WERI-Rb-1 (cell line): ENCODE measurements around the gene HIPK2.

Experiments
- DNase-seq: peaks from one replicate; pipeline ENCODE4 v3.0.0-alpha.2; 2020
- H3K27ac ChIP-seq: fragments of 250-450 bp; sonication (Bioruptor Pico); 2 replicates; pipeline ENCODE4 v1.5.1; 2020; ENCODE audit warnings: mild to moderate bottlenecking, moderate library complexity
- H3K27me3 ChIP-seq: fragments of 250-450 bp; sonication (Bioruptor Pico); 2 replicates; pipeline ENCODE4 v1.5.1; 2021; ENCODE audit warnings: mild to moderate bottlenecking, low read depth, moderate library complexity; ENCODE audit not compliant: insufficient read depth, severe bottlenecking
- H3K36me3 ChIP-seq: fragments of 250-450 bp; sonication (Bioruptor Pico); 2 replicates; pipeline ENCODE4 v1.5.1; 2020; ENCODE audit warnings: mild to moderate bottlenecking, moderate library complexity
- H3K4me3 ChIP-seq: 2 replicates; pipeline ENCODE4 v1.5.1; 2011; ENCODE audit warnings: low read depth, mild to moderate bottlenecking, control low read depth, low read length
- H3K9me3 ChIP-seq: fragments of 250-450 bp; sonication (Bioruptor Pico); 2 replicates; pipeline ENCODE4 v1.5.1; 2021; ENCODE audit warnings: mild to moderate bottlenecking, moderate library complexity; ENCODE audit not compliant: severe bottlenecking
- TF ChIP-seq, protein P1 (sequence below): IDR thresholded peaks from 2 replicates; pipeline ENCODE4 v1.5.1; 2011; ENCODE audit warnings: low read depth, mild to moderate bottlenecking, control low read depth, inconsistent platforms, low read length

HIPK2 gene

DNA sequence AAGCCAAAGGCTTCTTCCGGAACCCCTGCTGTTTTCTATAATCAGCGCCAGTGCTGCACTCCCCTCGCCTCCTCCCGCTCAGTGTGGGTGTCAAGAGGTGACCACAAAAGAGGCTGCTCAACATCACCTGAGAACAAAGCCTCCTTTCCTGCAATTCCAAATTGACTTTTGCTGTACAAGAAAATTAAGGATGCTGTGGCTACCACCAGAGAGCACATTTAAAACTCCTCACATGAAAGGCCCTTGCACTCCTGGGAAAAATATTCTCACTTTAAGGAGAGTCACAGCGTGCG lies 96.4 kb downstream of the HIPK2 start:
- DNase-seq = no peak
- Histone ChIP-seq H3K4me3 (no peak overlapping the region), H3K36me3 (peaks cover 28% of the 10 kb centered on the region), H3K9me3 (peaks cover 8% of the 10 kb centered on the region), H3K27me3 (no peaks in the 10 kb centered on the region), H3K27ac (no peak overlapping the region)
- TF ChIP-seq, protein P1, sequence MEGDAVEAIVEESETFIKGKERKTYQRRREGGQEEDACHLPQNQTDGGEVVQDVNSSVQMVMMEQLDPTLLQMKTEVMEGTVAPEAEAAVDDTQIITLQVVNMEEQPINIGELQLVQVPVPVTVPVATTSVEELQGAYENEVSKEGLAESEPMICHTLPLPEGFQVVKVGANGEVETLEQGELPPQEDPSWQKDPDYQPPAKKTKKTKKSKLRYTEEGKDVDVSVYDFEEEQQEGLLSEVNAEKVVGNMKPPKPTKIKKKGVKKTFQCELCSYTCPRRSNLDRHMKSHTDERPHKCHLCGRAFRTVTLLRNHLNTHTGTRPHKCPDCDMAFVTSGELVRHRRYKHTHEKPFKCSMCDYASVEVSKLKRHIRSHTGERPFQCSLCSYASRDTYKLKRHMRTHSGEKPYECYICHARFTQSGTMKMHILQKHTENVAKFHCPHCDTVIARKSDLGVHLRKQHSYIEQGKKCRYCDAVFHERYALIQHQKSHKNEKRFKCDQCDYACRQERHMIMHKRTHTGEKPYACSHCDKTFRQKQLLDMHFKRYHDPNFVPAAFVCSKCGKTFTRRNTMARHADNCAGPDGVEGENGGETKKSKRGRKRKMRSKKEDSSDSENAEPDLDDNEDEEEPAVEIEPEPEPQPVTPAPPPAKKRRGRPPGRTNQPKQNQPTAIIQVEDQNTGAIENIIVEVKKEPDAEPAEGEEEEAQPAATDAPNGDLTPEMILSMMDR = no peak

DNA sequence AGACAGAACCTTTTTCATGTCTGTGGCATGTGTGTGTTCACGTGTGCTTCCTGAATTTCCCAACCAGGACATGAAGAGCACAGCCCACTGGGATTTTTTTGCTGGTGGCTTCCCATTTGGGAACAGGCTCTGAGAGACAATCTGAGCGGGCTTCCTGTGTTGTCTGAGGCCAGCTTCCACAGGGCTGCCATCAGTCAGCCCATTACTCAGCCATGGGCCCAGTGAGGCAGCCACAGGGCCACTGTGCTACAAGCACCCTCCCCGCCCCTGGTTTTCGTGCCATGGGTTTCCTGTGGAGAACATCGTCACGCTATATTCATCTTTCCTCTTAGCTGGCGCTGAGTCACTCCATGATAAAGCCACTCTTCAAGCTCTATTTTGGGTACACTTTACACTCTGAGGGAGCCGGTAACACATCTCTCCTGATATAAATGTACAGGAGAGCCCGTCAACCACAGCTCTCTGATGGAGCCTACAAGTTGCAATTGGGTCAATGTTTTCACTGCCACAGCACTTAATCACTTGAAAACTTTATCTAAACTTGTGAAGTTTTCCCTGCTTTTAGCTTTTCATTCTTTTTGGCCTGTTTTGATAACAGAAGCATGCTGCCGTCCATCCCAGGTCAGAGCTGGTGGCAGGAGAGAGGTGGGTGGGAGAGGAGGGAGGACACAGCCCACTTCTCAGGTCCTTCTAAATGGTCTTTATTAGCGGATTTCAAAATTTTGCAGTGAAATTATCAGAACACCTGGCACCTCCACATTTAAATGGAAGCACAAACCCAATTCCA lies 96.9 kb downstream of the HIPK2 start:
- no peak for DNase-seq

DNA sequence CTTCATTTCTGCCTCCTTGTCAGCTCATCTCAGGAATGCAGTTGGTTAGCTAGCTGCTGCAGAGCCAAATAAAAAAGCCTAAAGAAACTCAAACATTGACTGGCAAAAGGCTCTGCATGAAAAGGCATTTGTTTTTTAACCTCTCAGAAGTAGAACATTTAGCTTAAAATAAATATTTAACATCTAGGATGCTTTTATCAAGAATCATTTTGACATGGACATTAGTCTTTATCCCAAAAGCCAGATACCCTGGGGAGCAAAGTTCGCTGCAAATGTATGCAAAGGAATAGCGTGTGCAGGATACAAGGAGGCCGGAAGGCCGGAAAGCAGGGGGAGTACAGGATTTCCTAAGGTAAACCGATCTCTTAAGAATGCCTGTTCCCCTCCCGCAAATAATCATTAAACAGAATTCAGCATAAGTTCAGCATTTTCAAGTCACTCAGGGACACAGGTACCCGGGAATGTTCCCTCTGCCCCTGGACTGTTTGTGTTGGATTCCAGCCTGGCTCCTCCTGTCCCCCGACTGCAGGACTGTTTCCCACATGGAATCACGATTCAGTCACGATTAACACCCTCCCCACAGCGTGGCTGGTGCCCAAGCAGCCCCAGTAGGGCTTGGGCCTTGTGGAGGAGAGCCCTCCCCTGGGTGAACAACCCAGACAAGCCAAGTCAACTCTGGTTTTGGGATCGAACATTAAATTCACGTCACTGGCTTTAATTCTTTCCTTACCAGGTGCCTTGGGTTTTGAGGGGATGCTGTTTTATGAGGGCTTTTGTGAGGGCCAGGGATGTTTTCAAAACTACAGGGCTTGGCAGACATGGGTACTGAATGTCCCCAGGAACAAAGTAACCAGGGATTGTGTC lies 97.8 kb downstream of the HIPK2 start:
- H3K27ac ChIP-seq = no peak overlapping the region
- no peak for DNase-seq
- H3K9me3 ChIP-seq = no peaks in the 10 kb centered on the region
- H3K27me3 ChIP-seq = no peaks in the 10 kb centered on the region
- TF ChIP-seq, protein P1 = no peak
- H3K4me3 ChIP-seq = no peak overlapping the region
- H3K36me3 ChIP-seq = peaks cover 31% of the 10 kb centered on the region

More for the DNA sequence above, 96.9 kb downstream of the HIPK2 start:
- no peaks in the 10 kb centered on the region for H3K27me3 ChIP-seq
- peaks cover 3% of the 10 kb centered on the region for H3K9me3 ChIP-seq
- H3K36me3 ChIP-seq = peaks cover 25% of the 10 kb centered on the region
- TF ChIP-seq, protein P1 = no peak
- no peak overlapping the region for H3K27ac ChIP-seq
- H3K4me3 ChIP-seq = no peak overlapping the region

DNA sequence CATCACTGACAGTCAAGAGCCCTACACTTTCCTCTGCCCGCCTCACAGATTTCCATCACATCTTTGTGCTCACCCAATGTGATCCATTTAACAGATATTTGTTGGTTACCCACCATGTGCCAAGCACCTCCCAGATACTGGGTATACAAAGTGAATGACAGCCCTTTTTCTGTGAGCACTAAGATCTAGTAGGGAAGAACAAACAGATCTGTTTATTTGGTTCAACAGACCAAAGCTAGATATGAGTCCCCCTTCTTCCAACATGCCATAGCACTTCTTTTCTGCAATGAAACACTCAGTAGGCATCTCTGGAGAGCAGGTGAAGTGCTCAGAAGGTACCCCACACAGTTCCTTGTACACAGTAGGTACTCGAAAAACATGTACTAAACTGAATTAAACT lies 101.4 kb downstream of the HIPK2 start:
- Histone ChIP-seq H3K27ac (no peak overlapping the region), H3K27me3 (no peaks in the 10 kb centered on the region), H3K36me3 (peaks cover 29% of the 10 kb centered on the region), H3K9me3 (no peaks in the 10 kb centered on the region), H3K4me3 (no peak overlapping the region)
- TF ChIP-seq, protein P1 = no peak
- DNase-seq = no peak

DNA sequence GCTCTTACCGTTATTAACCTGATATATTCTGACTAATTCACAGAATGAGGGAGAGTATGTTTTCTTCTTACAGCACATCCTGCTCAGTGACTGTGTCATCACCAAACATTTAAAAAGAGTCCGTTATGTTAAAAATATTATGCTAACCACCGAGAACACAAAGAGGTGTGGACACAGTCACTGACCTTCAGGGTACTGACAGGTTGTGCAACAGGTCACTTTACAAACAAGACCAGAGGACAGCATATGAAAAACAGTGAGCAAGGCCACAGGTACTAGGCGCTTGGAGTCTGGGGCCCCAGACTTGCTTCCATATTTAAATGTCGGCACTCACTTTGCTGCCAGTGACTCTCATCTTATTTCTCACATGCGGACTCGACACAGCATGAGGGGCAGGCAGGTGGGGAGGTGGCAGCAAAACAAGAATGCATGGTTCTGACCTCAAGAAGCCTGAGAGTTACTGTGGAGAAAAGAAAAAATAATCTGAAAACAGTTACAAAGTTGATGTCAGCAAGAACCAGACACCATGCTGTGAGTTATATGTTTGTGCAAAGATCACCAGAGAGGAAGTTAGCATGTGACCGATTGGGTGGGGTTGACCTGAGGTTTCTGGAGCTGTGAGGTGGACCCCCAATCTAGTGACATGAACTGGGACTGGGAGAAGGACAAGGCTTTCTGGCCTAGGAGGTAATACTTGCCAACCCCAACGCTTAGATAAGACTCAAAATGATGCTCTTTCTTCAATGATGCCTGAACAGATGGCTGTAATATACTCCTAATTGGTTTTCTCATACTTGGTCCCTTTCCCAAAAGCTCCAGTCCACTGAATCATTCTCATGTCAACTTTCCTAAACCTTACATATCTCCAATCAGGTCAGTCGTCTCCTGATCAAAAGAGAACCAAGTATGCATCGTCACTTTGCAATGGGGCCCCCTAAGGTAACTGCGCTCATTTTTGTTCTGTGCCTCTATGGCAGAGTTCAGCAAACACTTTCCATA lies 102.4 kb downstream of the HIPK2 start:
- no peaks in the 10 kb centered on the region for H3K9me3 ChIP-seq
- H3K27me3 ChIP-seq = no peaks in the 10 kb centered on the region
- peaks cover 24% of the 10 kb centered on the region for H3K36me3 ChIP-seq
- DNase-seq = no peak
- TF ChIP-seq, protein P1 = no peak
- no peak overlapping the region for H3K27ac ChIP-seq
- no peak overlapping the region for H3K4me3 ChIP-seq
